Ishikawa (cell line): Measurements from ENCODE around the gene DSTN.

Experiments
- CEBPB ChIP-seq: IDR thresholded peaks from 2 replicates; pipeline ENCODE4 v1.6.1; 2012
- CREB1 ChIP-seq: IDR thresholded peaks from 2 replicates; pipeline ENCODE4 v1.6.1; 2012; ENCODE audit warnings: low read depth
- EGR1 ChIP-seq: IDR thresholded peaks from 2 replicates; pipeline ENCODE4 v1.6.1; 2012
- EP300 ChIP-seq: IDR thresholded peaks from 2 replicates; pipeline ENCODE4 v1.6.1; 2012; ENCODE audit warnings: borderline replicate concordance
- FOXM1 ChIP-seq: IDR thresholded peaks from 2 replicates; pipeline ENCODE4 v1.6.1; 2012; ENCODE audit warnings: low read depth, borderline replicate concordance
- NFIC ChIP-seq: IDR thresholded peaks from 2 replicates; pipeline ENCODE4 v1.6.1; 2012
- RAD21 ChIP-seq: IDR thresholded peaks from 2 replicates; pipeline ENCODE4 v1.6.1; 2012; ENCODE audit warnings: low read depth
- TAF1 ChIP-seq: IDR thresholded peaks from 2 replicates; pipeline ENCODE4 v1.6.1; 2012; ENCODE audit warnings: low read depth, mild to moderate bottlenecking
- TCF12 ChIP-seq: IDR thresholded peaks from 2 replicates; pipeline ENCODE4 v1.6.1; 2012; ENCODE audit warnings: low read depth
- TEAD4 ChIP-seq: IDR thresholded peaks from 2 replicates; pipeline ENCODE4 v1.6.1; 2012
- YY1 ChIP-seq: IDR thresholded peaks from 2 replicates; pipeline ENCODE4 v1.6.1; 2012; ENCODE audit warnings: low read depth
- ZBTB7A ChIP-seq: IDR thresholded peaks from 2 replicates; pipeline ENCODE4 v1.6.1; 2012; ENCODE audit warnings: low read depth
- TF ChIP-seq, protein P1 (sequence below): IDR thresholded peaks from 2 replicates; pipeline ENCODE4 v1.6.1; 2012
- TF ChIP-seq, protein P2 (sequence below): IDR thresholded peaks from 2 replicates; pipeline ENCODE4 v1.6.1; 2012; ENCODE audit warnings: low read depth, mild to moderate bottlenecking
- TF ChIP-seq, protein P3 (sequence below): IDR thresholded peaks from 2 replicates; pipeline ENCODE4 v1.6.1; 2012

DSTN gene

DNA sequence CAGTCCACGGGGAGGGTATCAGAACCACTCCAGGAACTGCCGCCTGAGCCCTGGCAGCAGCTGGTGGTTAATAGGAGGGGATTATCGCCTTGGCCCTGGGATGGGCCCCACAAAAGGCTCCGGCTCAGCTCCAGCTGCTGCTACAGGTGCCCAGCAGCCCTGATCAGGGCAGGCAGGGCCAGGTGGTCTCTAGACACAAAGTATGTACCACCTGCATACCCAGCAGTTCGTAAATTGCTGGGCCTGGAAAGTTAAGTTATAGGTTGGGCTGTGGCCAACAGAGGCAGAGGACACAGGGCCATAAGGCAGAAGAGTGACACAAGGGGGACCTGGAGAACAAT lies 77.1 kb downstream of the DSTN start:
- TF ChIP-seq EP300 (no peak), ZBTB7A (no peak)
- TF ChIP-seq, protein P1, sequence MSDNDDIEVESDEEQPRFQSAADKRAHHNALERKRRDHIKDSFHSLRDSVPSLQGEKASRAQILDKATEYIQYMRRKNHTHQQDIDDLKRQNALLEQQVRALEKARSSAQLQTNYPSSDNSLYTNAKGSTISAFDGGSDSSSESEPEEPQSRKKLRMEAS, result no peak

DNA sequence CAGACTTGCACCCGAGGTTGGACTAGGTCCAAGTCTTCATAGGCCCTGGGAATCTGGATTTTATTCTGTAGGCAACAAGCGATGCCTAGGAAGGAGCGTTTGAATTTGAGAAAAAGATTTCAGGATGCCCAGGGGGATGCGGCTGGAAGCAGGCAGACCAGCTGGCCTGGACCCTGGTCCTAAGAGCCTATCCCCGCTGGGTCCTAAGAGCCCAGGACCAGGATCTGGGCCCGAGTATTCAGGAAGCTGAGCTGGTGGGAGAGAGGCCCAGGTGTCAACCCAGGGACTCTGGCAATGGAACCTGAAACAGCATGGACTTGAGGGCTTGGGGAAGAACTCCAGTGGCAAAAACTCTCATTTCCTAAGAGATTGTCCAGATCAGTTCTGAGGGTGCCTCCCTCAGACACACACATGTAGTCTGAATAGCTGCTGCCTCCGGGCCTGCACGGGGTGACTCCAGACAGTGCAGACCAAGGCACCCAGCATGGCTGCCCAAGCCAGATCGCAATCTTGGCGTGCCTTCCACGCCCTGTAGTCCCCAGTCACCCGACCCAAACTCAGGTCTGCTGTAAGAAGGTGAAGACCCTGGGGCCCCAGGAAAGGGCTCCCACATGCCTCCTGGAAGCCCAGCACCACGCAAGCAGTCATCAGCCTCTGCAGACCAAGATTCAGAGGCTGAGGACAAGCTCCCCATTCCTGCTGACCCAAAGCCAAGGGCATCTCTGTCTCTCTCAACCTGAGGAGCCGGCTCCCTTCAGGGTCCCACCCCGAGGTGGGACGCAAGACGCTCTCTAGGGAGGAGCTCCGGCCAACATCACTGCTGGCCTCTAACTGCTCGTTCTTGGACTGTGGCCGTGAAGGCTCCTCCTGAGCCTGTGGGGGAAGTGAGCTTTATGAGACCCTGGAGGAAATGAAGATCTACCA lies 77.8 kb downstream of the DSTN start:
- TF ChIP-seq NFIC (no peak), ZBTB7A (no peak), EP300 (no peak), TAF1 (no peak), TCF12 (no peak), EGR1 (no peak), CEBPB (no peak), YY1 (no peak), FOXM1 (no peak), TEAD4 (no peak), CREB1 (no peak), RAD21 (no peak)
- TF ChIP-seq, protein P1, result no peak
- TF ChIP-seq, protein P2, sequence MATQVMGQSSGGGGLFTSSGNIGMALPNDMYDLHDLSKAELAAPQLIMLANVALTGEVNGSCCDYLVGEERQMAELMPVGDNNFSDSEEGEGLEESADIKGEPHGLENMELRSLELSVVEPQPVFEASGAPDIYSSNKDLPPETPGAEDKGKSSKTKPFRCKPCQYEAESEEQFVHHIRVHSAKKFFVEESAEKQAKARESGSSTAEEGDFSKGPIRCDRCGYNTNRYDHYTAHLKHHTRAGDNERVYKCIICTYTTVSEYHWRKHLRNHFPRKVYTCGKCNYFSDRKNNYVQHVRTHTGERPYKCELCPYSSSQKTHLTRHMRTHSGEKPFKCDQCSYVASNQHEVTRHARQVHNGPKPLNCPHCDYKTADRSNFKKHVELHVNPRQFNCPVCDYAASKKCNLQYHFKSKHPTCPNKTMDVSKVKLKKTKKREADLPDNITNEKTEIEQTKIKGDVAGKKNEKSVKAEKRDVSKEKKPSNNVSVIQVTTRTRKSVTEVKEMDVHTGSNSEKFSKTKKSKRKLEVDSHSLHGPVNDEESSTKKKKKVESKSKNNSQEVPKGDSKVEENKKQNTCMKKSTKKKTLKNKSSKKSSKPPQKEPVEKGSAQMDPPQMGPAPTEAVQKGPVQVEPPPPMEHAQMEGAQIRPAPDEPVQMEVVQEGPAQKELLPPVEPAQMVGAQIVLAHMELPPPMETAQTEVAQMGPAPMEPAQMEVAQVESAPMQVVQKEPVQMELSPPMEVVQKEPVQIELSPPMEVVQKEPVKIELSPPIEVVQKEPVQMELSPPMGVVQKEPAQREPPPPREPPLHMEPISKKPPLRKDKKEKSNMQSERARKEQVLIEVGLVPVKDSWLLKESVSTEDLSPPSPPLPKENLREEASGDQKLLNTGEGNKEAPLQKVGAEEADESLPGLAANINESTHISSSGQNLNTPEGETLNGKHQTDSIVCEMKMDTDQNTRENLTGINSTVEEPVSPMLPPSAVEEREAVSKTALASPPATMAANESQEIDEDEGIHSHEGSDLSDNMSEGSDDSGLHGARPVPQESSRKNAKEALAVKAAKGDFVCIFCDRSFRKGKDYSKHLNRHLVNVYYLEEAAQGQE, result no peak
- TF ChIP-seq, protein P3, sequence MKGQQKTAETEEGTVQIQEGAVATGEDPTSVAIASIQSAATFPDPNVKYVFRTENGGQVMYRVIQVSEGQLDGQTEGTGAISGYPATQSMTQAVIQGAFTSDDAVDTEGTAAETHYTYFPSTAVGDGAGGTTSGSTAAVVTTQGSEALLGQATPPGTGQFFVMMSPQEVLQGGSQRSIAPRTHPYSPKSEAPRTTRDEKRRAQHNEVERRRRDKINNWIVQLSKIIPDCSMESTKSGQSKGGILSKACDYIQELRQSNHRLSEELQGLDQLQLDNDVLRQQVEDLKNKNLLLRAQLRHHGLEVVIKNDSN, result no peak

DNA sequence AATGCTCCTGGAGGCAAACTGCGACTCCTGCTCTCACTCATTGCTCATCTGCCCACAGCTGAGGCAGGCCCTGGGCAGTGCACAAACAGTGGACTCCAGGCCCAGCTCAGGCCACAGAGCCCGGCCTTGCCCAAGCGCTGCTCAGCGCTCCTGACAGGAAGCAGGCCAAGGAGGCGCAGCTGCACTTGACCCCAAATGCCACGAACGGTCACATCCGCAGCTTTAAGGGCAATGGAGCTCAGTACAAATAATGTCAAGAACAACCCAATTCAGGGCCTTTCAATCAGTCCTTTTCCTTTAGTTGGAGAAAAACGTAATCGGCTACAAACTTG lies 78.4 kb downstream of the DSTN start:
- no peak for TF ChIP-seq TAF1
- TF ChIP-seq RAD21, result no peak
- TF ChIP-seq, protein P3, result no peak
- TF ChIP-seq EP300, result no peak
- no peak for TF ChIP-seq NFIC
- no peak for TF ChIP-seq EGR1
- TF ChIP-seq TEAD4, result no peak
- no peak for TF ChIP-seq CEBPB
- TF ChIP-seq FOXM1, result no peak
- TF ChIP-seq ZBTB7A, result no peak
- TF ChIP-seq, protein P1, result no peak
- TF ChIP-seq TCF12, result no peak
- TF ChIP-seq, protein P2, result no peak
- TF ChIP-seq CREB1, result no peak
- no peak for TF ChIP-seq YY1

DNA sequence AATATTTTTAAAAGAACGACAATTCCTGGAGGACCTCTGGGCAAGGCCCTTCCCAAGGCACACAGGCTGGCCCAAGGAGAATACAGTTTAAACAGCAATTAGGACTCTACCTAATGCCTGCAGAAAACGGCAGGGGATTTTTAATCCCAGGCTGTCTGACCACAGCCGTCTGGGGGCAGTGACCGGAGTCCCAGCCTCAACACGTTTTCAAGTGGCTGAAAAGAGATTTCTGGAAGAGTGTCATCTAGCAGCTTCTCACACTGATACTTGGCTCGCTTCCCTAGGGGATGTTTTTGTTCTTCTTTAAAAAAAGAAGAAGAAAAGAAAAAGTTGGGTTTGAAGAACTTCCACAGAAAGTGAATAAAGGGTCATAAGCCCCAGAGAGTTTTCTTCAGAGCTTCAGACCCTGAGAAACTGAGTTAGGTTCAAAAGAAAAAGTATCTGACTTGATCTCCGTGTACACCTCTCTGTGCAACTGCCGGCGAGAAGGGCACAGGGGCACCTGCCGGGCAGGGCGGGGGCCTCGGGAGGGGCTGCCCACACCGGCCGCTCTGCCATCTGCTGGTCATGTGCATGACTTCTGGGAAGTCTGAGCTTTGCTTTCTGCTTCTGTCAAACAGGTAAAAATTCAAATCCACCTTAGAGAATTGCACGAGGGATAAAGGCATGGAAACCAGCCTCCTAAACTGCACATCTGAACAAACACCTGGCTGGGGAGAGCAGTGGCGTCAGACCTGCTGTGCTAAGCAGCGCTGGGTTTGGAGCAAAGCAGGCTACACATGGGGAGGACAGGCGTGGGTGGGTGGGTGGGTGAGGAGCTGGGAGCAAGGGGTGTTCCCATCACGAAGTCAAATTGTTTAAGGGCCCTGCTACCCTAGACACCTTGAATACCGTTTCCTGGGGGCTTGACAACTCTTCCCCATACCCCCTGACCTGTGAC lies 79.2 kb downstream of the DSTN start:
- TF ChIP-seq TEAD4 (no peak), RAD21 (peak; percentile 23; the same call in 1 of the 2 replicates)

DNA sequence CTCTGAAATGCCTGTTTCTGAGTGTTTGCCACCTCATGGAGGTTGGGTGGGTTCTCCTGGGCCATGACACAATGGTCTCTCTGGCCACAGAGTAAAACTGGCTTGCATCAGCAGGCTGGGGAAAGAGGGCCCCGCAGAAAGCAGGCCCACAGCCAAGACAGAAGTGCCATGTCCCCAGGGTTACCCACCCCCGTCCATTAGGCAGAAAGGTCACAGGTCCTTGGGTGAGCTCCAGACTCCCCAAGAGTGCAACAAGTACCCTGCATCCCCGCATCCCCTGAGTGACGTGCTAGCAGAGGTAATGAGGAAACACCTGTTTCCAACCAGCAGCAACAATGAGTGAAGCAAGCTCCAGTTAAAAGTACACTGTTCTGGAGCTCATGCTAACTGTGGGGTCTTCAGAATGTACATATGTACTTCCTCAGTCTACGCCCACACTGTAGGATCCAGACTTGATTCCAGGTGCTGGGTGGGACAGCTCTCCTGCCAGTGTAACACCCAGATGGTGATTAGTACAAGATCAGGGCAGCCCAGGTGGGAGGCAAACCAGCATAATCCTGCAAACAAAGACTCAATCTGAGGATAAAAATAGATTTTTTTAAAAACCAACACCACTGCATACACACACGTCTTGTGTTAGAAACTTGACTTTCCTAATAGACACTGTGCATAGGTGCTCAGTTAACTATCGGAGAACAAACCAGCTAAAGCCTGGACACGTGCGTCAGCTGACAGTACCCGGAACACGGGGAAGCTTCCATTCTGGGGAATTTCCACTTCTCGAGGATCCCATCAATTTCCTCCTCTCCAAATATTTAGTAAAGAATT lies 80.6 kb downstream of the DSTN start:
- TF ChIP-seq EGR1 (no peak), TAF1 (no peak), TEAD4 (no peak), CREB1 (no peak), ZBTB7A (no peak), YY1 (no peak), FOXM1 (no peak), TCF12 (no peak)
- TF ChIP-seq, protein P3, result no peak
- TF ChIP-seq, protein P1, result no peak
